Astrocyte of the hippocampus (primary cell): ENCODE results near the gene ARMH4.
A peak's percentile ranks its signal among the peaks of the same experiment; 100 is the strongest.
"Not testable (repeated sequence)": the region's sequence is repeated elsewhere in the genome, so short reads cannot be mapped to it uniquely, and the experiment has no call there.

Source experiments
- DNase-seq: peaks from one replicate; pipeline ENCODE4 v3.0.0; 2011; ENCODE audit warnings: low read depth, low spot score

ARMH4 gene

DNA sequence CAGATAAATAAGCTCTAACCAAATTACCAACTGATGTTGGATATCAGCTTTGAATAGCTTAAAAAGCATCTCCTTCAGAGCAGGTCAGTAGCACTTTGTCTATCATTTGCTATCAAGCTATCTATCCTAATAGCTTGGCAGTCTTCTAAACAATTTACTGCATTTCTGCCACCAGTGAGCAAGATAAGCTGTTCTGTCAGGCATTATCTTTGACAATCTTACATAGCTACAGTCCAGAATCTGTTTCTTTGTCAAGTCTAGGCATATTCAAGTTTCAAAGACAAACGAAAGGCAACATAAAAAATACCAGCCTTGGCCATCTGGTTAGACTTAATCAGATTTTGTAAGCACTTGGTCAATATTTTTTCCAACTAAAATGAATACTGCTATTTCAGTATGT lies 5.6 kb downstream of the ARMH4 start:
- DNase-seq, result no peak

DNA sequence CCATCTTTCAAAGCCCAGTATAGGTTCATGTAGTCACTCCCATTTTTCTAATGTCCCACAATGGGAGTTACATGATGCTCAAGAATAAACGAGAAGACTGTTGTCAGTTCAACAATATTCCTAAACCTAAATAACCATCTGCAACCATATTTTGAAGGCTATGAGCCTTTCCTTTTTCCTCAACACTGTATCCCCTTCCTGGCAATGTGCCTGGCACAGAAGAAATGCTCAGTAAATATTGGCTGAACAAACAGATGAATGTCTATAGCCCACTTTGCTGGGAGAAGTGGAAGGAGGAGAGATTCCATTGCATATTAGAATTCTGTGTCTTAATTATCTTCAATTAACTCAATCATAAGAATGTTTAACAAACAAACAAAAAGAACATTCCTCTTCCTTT lies 6.1 kb downstream of the ARMH4 start:
- no peak for DNase-seq

DNA sequence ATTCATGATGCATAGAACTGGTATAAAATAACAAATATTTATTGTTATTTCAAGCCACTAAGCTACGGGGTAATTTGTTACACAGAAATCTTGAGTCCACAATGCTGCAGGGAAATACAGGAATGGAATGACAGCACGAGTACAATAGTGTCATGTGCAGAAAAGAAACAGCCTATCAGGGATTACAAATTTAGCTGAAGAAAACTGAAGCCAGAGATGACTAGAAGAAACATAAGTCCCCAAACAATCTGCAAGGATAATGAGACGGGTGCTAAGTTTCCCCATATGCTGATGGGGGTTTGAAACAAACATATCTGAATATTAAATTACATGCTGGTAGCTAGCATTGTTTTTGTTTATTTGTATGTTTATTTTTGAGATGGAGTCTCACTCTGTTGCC lies 8.9 kb downstream of the ARMH4 start:
- no peak for DNase-seq

DNA sequence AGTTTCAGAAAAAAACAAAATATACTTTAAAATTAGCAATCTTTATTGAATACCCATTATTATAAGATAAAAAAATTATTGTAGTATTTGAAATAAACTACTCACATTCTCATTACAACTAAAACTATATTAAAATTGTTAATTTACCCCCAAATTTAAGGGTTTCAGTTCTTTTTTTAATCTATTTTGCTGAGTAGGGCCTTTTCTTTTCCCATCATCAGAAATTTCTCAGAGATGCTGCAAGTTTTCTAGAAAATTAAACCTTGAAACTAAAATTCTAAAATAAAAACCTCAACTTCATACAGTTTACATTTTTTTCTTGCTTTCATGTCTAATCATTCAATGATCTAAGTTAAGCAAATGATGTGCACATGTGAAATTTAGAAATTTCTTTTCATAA lies 10.1 kb downstream of the ARMH4 start:
- DNase-seq, result no peak

DNA sequence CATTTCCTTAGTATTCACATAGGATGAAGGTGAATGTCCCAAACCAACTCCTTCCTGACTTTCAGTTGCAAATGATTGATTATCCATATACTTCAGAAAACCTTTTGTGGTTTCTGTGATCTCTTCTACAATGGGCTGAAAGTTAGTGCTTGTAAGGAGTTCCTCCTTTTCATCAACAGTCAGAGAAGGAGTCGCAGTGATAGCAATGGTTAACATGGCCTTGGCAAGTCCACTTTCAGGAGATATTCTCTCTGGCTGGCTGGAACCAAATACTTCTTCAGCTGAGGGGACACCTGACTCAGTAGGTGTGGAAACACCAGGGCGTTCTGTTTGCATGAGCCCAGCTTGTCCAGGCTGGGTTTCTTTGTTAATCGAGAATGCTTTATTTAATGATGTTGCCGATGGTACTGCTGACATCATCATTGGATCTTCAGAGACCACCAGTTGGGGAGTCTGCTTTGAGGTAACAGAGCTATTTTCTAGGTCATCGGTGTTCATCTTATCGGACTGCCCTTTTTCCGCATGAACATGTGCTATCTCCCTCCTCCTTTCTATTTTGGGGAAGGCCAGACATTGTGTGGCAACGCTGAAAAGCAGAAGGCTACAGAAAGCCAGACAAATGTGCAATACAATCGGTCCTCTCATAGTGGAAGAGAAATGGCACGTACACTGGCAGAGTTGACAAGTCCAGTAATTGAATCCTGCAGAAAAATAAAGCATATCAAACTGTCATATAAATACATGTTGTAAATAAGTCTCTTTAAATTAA lies 13.1 kb downstream of the ARMH4 start:
- DNase-seq, result no peak

DNA sequence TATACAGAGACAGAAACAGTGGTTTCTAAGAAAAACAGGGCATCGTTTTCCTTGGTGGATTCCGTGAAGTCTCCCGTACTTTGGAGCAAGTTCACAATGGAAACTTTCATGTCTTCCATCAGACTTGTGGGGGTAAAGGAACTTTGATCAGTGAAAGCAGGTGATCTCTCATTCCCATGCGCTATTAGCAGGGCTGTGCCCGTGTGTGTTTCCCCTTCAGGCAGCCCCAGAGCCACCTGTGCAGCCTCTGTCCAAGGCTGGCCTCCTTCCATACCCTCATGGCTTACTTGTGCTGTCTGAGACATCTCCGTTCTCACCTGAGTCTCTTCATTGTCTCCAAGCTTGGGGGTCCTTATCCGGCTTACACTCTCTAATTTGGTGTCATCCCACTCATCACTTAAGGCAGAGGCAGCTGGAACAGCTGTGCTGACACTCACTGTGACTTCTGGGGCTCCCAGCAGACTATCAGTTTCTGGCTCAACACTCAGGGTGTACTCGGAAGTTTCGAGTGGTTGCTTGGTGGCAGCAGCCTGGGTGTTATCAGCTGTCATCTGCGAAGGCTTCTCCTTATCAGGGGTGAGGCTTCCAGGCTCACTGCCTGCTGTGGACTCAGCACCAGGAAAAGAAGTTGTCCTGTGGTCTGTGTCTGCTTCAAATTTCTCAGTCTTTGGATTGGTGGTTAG lies 13.8 kb downstream of the ARMH4 start:
- no peak for DNase-seq

DNA sequence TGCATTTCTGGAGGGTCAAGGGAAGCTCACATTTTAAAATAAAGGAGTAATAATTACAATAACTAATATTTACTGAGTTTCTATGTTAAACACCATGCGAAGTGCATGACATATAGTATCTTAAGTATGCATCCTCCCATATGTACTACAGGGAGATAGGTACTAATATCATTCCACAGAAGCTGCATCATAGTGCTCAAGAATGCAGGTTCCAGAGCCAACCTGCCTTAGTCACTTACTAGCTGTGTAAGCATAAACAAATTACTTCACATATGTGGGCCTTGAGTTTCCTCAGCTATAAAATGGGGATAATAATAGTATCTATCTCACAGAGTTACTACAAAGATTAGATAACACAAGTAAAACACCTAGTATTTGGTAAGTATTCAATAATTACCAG lies 18.3 kb downstream of the ARMH4 start:
- DNase-seq, result peak; percentile 65

DNA sequence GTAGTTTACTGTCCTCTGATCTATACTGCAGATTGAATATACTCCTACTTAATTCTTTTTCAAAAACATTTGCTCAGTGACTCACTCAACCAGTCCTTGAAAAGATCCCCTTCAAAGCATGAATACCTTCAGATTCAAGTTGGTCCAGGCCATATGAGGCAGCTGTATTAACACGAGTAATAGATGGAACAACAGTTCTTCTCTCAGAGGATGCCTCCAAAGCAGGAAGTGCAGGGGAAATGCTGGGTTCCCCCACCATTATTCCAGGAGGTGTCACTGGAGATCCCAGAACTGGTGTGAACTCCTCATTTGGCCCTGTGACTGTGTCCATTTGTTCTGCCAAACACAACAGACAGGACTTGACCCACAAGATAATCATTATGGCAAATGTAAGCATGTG lies 20.6 kb downstream of the ARMH4 start:
- peak; percentile 39 for DNase-seq

DNA sequence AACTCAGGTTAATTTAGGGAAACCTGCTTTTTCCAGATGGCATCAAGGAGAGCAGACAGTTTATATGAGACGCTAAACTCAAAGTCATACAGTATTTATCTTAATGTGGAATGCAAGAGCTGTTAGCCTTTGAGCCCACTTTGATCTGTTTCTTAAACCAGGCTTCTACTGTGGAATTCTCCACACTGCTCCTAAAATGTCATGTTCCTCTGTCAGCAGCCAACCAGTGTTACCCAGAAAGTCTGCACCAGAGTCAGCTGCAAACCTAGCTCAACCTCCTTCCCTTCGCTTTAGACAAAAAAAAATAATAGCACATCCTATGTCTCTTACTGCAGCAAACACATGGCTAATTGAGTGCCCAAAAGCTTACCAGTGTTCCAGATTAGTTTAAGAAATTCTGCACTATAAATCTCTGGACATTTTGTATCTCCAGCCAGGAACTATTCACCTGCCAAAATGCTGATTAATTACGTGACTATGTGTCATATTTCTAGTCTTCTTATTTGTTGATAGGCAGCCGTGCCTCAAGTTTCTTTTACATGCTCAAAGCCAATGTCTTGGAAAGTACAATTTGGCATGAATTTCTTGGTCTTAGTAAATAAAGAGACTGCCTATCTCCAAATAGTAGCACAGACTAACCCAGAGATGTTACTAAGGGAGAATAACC lies 21.8 kb downstream of the ARMH4 start:
- DNase-seq, result no peak

DNA sequence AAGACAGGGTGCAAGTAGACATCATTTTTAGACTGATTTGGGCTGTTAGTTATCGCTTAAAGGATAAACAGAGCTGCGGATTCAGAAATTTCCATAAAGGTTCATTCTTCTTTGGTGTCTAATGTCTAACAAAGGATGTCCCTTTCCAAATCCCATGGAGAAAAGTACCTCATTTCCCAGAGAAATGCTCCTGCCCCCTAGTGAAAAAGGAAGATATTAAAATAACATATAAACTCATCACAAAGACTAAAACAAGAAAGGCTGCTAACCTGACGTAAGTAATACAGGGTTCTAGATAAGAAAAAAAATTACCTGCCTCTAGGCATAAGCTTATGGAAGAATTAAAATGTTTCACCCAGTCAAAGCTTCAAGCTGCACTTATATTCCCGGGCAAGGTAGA lies 22.8 kb downstream of the ARMH4 start:
- no peak for DNase-seq

DNA sequence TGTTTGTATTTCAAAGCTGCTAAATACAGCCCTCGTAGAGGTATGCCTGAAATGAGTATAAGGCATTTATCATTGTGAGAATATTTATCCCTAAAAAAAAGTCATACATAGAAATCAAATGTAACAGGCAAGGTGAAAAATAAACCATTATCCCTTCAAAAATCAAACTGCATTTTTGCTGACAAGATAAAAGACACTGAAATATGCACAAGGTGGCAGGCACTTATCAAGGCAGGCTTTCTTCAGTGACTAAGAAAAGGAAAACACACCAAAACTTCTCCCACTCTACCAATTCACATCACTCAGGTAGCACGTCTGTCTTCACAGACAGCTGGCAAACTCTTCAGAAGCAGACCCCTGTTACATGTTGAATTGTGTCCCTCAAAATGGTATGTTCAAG lies 23.6 kb downstream of the ARMH4 start:
- no peak for DNase-seq

DNA sequence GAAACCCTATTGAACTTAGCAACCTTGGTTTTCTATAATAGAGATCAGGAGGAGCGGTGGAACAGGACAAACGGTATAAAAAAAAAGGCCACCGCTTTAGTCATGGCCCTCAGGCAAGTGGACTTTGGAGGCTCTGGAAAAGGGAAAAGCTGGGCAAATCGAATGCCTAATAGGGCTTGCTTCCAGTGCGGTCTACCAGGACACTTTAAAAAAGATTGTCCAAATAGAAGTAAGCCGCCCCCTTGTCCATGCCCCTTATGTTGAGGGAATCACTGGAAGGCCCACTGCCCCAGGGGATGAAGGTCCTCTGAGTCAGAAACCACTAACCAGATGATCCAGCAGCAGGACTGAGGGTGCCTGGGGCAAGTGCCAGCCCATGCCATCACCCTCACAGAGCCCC lies 29.5 kb downstream of the ARMH4 start:
- DNase-seq, result not testable (repeated sequence)

DNA sequence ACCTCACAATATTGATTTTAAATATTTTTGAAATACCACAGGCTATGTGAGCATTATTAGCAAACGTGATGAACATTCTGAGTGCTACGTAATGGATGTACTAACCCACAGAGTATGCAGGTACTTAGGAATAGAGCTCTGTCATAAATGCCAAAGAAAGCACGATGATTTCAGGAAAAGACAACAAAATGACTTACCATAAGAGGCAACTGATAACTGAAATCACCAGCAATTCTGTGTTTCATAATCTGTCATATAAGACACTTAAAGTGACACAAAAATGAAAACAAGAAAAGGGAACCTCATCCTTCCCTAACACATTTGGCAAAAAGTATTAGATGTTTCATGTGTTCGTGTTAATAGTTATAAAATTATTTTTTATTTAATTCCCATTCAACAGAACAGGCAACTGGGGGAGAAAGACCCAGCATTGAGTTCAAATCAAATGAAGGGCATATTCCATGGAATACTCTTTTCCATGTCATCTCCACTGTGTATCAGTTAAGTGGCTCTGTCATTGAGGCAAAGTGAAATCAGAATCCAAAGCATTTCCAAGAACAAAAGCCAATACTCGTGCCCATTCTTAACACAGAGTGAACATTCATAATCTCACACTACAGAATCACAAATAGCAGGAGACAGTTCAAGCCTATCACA lies 30.4 kb downstream of the ARMH4 start:
- DNase-seq, result no peak

DNA sequence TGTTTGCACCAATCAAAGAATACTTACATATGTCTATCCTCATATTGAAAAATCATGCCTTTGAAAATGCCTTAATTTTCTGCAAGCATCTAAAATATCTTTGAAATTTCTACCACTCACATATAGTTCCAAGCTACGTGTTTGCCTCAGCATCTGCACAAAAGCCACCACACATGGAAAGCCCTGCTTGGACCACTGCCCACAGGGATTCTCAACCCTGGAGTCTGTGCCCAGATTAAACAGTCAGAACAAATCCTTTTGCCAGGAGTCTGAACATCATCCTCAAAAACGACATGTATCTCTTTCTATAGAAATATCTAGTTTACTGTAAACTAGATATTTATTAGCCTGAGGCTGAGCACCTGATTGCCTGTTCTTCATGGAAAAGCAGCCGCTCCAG lies 32.6 kb downstream of the ARMH4 start:
- DNase-seq, result no peak

DNA sequence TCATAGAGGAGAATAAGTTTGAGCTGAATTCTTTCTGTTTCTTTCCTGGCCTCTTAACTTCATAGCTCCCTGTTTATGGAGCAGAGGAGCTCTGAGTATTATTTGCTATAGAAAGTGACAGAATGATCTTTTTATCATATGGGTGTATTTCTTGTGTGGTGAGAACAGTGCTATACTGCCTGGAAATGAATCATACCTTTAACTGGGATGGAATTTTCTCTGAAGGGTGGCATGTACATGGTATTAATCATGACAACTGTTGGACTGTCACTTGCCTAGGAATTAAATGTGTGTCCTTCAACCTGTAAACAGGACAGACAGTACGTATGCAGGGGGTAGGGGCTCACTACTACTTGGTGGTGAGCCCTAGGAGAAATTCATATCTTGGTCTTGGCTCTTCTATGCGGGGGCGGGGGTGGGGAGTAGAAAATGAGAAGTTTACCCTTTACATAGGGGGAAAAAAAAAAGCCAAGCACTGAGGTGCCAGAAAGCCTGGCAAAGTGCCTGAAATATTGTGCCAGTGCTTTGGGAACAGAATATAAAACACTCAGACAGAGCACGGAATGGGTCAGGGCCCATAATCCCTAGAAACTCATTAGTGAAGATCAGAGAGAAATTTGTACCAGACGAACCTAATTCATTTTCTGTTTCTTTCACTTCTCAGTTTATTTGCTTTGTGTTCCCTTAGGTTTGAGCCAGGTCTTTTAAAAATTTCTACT lies 33.8 kb downstream of the ARMH4 start:
- no peak for DNase-seq

DNA sequence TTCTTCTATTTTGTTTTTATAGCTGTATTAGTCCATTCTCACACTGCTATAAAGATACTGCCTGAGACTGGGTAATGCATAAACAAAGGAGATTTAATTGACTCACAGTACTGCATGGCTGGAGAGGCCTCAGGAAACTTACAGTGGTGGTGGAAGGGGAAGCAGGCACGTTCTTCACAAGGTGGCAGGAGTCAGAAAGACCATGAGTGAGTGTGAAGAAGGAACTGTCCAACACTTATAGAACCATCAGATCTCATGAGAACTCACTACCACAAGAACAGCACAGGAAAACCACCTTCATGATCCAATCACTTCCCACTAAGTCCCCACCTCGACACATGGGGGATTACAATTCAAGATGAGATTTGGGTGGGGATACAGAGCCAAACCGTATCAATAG lies 42.3 kb downstream of the ARMH4 start:
- DNase-seq, result no peak

DNA sequence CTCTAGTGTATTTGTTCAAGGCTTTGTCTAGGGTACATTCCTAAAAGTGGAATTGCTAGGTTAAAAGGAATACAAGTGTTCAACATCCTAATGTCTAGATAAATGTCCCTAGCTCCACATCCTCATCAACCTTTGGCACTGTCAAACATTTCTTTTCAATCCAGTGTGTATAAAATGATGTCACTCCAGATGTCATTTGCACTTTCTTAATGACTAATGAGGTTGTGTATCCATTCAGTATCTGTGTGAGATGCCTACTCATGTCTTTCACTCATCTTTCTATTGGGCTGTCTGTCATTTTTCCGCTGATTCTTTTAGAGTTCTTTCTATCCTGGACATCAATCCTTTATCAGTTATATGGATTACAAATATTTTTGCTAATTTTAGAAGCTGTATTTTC lies 43.3 kb downstream of the ARMH4 start:
- no peak for DNase-seq

DNA sequence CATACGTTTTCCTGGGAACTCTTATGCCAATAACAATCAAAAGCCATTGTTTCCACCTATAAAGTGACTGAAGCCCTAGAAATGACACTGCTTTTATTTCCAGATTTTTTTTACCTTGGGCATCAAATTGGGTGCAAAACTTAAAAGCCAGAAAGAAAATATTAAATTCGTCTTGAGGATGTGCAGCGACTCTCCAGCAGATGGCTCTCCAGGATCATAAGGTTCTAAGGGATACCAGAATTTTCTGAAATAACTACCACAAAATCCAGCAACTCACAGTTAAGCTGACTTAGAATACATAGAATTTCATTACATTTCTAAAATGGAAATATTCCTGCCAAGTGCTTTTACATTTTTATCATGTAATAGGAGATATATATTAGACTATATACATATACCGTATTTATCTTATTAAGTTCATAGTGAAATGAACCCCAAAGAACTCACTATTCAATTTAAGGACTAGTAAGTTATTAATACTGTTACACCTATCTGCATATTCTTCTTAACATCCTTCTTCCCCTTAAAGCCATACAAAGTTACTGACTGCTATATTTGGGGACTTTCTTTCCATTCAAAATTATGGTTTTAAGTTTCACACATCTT lies 44.0 kb downstream of the ARMH4 start:
- DNase-seq, result peak; percentile 74

DNA sequence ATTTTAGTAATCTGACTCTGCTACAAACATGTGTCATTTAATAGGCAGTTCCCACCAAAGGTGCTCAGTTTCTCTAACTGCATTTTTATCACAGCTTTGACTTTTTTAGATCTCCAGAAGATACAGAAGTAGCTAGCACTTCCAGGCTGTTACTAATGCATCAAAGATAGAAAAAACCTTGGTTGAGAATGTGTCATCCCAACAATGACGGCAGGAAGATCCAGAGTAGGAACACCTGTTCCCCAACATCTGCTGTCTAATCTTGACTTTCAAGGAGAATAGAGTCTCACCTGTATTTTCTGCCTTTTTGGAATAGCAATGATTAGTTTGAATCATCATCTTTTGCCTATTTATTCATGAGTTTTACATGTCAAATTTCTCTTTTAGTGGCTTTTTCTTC lies 45.0 kb downstream of the ARMH4 start:
- DNase-seq, result no peak

DNA sequence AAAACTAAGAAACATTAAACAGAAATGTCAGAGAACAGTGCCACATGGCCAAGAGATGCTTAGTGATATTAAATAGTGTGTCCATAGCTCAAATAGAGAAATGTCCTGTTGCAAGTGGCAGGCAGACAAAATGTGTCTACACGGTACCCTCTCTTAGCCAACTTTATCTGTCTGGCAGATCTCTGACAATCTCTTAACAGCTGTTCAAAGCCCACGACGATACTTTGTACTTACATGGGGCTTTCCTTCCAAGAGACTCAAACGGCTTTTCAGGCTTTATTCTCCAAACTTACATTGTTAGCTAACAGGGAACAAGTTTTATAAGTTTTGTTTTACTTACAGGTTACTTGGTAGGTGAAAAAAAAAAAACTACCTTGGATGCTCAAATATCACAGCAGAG lies 45.6 kb downstream of the ARMH4 start:
- no peak for DNase-seq

DNA sequence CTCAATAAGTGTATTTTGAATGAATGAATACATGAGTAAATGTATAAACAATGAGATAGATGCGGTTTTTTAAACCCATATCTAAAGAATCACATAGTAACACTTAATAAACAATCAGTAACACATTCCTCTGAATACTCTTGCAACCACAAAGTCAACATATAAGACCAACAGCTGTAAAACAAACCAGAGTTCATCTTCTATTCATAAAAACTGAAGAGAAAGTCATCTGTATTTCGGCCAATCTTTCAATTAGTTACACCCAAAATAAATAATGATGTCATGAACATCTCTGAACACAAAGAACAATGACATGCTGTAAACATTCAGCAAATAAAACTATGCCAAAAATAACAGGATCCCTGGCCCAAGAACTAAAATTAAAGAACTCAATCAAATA lies 47.2 kb downstream of the ARMH4 start:
- peak; percentile 66 for DNase-seq
